Suprapubic skin (tissue), 3 donors: ENCODE measurements around the gene OSR1.

ENCODE experiments used
- POLR2AphosphoS5 ChIP-seq, 3 donors: sonication (generic); formaldehyde crosslinking; IDR thresholded peaks; one replicate each; pipeline ENCODE4 v1.6.1; 2017; ENCODE audit warnings: antibody characterized with exemption in 3 of 3
- TF ChIP-seq, protein P1 (sequence below), 2 donors: fragments of 200-600 bp in 1 of 2; fragments of 450-650 bp in 1 of 2; sonication (generic) in 1 of 2; IDR thresholded peaks; one replicate each; pipeline ENCODE4 v1.5.1; 2016 to 2019; ENCODE audit warnings: antibody characterized with exemption in 2 of 2, mild to moderate bottlenecking in 1 of 2, moderate library complexity in 1 of 2

GRCh38 chr2:19367326-19367725 lies 8.9 kb upstream of the OSR1 start:
- TF ChIP-seq, protein P1, sequence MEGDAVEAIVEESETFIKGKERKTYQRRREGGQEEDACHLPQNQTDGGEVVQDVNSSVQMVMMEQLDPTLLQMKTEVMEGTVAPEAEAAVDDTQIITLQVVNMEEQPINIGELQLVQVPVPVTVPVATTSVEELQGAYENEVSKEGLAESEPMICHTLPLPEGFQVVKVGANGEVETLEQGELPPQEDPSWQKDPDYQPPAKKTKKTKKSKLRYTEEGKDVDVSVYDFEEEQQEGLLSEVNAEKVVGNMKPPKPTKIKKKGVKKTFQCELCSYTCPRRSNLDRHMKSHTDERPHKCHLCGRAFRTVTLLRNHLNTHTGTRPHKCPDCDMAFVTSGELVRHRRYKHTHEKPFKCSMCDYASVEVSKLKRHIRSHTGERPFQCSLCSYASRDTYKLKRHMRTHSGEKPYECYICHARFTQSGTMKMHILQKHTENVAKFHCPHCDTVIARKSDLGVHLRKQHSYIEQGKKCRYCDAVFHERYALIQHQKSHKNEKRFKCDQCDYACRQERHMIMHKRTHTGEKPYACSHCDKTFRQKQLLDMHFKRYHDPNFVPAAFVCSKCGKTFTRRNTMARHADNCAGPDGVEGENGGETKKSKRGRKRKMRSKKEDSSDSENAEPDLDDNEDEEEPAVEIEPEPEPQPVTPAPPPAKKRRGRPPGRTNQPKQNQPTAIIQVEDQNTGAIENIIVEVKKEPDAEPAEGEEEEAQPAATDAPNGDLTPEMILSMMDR (IDR thresholded peaks at IDR 0.05) = no peak
- TF ChIP-seq POLR2AphosphoS5 (IDR thresholded peaks at IDR 0.05) = no peak
